GM18502 (cell line): ENCODE data around the gene PCNT.
A peak's percentile ranks its signal among the peaks of the same experiment; 100 is the strongest.
"Not testable (repeated sequence)": the region's sequence is repeated elsewhere in the genome, so short reads cannot be mapped to it uniquely, and the experiment has no call there.

Source experiments
- ATAC-seq: cut with Tn5 transposase; IDR thresholded peaks from one replicate; pipeline ENCODE4 v1.9.1; 2021; ENCODE audit warnings: mild to moderate bottlenecking; ENCODE audit not compliant: unreplicated experiment, poor library complexity

PCNT gene

DNA sequence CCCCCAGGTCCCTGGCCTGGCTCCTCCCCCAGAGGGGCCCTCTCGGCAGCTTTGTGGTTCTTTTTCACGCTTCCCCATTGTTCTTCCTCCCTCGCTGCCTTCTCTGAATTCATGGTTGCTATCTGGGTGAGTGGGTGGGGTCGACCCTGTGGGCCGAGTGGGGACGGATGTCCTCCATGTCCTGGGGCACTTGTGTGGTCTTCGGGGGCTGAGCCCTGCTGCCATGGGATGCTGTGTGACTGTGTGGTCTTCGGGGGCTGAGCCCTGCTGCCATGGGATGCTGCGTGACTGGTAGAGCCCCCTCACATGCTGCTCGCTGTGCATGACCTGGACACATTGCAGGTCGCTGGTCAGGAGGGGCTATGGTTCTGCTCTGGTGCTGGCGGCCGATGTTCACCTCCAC, 113.1 kb downstream of the PCNT start:
- no peak for ATAC-seq

DNA sequence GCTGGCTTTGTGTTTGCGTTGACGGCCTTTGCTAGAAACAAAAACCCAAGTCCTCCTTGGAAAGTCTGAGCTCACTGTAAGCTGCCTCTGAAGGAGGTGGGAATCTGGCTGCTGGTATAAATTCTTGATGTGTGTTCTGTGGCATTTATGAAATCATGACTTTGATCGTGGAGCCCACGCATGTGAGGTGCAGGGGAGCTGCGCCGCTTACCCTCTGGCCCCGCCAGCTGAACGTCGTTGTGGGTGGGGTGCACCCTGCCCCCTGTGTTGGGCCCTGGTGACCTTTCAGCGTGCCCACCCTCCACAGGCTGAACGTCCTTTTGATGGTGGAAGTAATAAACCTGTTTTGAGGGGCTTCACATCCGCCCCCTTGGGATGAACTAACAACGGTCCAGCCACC, 113.6 kb downstream of the PCNT start:
- ATAC-seq = no peak

DNA sequence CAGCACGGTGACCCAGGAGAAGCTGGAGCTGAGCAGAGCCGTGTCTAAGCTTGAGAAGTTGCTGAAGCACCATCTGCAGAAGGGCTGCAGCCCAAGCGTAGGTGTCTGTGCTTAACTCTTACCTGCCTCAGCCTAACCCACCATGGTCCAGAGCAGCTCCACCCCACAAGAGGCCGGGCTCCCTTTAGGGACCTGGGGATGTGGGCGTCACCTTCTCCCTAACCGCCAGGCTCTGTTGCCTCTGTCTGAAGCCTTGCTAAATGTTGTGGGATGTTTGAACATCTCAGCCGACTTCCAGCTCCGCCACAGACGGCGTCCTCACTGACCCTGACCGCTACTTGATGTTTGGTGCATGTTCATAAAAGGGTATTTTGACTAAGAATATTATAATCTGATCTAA, 114.3 kb downstream of the PCNT start:
- ATAC-seq = no peak

DNA sequence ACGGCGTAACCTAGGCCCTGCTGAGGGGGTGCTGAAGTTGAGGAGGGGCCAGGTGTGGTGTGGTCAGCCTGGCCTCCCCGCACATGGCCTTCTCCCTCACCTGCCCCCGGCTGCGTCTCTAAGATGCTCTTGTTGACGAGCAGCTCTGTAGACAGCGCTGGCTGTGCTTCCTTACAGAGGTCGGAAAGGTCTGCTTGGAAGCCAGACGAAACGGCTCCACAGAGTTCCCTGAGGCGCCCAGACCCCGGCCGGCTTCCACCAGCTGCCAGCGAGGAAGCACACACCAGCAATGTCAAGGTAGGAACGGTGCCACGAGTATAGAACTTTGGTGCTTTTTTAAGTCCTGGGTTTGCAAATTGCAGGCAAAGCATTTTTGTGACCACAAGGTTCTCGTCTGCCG, 116.0 kb downstream of the PCNT start:
- ATAC-seq = no peak

DNA sequence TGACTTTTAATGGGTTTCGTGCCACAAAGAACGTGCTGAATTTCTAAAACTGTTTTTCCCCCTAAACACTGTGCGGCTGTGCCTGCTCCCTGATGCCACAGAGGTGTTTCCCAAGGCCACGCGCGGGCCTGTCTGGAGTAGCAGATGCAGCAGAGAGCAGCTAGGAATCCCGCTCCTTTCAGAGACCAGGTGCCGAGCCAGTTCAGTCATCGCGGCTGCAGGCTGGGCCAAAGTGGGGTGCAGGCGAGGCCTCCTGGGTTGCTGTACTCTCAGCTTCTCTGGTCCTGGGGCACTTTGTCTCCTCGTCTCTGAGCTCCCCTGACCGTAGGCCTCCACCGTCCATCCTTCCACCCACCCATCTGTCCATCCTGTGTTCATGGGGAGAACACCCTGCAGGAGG, 117.4 kb downstream of the PCNT start:
- ATAC-seq = no peak

DNA sequence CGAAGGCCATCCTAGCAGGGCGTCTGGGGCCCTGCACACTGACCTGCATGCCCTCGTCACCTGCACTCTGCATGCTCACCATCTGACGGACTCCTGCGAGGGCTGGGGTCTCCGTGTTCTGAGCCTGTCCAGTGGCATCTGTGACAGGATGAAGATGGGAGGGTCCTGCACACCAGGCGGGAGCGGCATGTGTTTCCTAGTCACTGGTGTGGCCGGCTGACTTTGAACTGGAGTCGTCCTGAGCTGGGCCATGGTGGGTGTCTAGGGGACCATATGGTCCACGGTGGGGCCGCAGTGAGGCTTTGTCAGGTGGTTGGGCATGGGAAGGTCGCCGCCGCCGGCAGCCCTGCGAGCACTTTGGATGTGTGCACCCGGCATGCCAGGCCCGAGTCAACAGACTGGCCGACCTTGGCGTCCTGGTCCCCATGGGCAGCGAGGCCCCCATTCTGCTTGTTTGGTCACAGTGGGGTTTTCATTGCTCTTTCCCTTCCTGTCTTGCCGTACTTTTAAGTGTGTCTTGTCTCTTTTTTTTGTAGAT, 118.1 kb downstream of the PCNT start:
- ATAC-seq = no peak

DNA sequence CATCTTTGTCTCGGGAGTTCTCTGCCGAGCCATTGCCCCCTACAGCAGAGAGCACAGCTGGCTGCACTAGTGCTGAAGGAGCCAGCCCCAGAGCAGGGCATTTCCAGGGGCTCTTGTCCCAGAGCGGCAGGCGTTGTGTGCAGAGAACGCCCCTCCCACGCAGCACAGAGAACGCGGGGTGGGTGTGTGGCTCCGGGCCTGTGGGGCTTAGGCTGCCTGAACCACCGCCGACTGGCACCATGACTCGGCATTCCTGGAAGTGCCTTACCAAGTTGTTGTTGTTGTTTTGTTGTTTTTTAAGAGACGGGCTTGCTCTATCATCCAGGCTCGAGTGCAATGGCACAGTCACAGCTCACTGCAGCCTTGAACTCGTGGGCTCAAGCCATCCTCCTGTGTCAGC, 119.0 kb downstream of the PCNT start:
- no peak for ATAC-seq

DNA sequence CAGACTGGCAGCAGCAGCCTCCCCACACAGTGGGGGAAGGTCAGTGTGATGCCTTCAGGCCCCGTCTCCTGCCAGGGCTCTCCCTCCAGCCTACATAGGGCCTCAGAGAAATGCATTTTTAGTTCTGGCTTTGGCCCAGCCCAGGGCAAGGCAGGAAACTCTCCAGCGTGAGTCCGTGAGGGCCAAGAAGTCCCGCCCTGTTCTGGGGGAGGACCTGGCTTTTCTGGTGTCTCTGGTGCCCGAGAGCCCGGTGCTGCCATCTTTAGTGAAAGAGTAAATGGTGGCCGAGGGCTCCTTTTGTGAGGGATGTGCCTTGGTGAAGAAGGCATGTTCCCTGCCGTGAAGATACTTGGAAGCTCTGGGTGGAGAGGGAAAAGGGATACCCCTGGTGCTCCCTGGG, 120.0 kb downstream of the PCNT start:
- no peak for ATAC-seq

DNA sequence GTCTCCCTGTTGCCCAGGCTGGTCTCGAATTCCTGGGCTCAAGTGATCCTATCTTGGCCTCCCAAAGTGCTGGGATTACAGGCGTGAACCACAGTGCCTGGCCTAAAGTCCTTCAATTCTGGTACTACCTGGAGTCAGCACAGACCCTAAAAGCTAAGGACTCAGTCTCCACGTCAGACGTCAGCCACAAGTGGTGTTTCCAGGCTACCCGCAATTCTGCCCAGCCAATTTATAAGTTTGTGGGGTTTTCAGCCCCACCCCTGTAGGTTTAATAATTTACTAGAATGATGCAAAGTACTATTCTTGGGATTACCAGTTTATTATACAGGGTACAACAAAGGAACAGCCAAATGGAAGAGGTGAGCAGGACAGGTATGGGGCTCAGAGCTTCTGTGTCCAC, 124.2 kb downstream of the PCNT start:
- no peak for ATAC-seq

DNA sequence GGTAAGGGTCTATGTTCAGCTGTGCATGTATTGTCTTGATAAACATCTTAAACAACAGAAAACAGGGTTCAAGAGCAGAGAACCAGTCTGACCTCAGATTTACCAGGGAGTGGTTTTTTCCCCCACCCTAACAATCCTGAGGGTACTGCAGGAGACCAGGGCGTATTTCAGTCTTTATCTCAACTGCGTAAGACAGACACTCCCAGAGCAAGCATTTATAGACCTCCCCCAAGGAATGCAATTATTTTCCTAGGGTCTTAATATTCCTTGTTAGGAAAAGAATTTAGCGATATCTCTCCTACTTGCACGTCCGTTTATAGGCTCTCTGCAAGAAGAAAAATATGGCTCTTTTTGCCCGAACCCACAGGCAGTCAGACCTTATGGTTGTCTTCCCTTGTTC, 124.9 kb downstream of the PCNT start:
- not testable (repeated sequence) for ATAC-seq

DNA sequence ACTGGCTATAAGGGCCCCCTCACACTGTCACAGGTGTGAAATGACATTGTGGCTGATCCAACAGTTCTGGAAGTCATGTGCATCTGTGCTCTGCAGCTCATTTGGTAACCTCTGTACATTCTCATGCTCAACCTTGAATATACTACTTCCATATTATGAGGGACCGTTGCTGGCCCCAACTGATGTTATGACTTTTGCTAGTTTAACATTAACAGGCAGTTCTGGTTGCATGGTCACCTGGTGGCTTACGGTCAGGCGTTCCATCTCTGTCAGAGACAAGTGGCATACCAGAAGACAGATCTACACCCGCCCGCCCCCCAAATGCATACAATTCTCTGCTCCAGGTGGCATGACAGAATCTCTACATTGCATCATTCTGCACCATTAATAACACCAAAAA, 128.8 kb downstream of the PCNT start:
- no peak for ATAC-seq

DNA sequence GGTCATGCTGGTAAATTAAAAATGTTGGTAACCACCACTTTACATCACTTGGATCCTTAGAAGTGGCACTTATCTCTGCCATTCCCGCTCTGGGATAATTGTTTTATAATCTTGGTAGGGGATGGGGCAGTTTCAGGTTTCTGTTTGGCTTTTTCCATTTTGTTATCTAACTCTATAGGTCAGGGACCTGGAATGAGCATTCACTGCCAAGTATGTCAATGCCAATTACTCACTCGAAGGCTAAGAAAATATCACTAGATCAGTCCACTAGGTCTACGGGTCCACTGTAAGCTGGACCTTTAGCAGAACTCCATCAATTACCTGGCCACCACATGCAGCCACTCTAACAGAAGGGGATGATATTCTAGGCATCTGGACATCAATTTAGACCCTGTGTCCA, 130.2 kb downstream of the PCNT start:
- ATAC-seq = no peak

DNA sequence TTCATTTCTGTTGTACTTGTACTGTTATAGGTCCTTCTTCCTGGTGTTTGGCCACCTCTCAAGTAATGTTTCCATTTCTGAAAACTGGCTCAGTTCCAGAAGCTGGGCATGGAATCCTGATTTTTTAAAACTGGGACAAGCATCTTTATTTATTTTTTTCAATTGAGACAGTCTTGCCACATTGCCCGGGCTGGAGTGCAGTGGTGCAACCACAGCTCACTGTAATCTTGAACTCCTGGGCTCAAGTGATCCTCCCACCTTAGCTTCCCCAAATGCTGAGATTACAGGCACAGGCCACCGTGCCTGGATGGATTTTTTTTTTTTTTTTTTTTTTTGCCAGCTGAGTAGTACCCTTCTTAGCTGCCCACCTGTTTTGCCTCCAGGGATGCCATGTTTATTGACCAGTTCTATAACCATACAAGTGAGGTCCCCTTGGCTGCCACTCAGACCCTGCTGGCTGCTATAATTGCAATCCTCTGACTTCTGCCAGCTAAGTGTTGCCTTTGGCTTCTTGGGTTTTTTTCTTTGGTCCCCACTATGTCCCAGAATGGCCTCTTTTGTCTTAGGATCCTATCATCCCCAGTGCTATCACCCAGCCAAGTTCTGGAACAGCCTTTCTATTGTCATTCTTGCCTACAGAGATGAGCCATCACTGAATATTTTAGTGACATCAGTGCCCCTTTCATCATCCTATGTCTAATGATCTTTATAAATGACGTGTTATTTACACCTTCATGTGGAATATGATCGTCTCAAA, 130.9 kb downstream of the PCNT start:
- no peak for ATAC-seq

DNA sequence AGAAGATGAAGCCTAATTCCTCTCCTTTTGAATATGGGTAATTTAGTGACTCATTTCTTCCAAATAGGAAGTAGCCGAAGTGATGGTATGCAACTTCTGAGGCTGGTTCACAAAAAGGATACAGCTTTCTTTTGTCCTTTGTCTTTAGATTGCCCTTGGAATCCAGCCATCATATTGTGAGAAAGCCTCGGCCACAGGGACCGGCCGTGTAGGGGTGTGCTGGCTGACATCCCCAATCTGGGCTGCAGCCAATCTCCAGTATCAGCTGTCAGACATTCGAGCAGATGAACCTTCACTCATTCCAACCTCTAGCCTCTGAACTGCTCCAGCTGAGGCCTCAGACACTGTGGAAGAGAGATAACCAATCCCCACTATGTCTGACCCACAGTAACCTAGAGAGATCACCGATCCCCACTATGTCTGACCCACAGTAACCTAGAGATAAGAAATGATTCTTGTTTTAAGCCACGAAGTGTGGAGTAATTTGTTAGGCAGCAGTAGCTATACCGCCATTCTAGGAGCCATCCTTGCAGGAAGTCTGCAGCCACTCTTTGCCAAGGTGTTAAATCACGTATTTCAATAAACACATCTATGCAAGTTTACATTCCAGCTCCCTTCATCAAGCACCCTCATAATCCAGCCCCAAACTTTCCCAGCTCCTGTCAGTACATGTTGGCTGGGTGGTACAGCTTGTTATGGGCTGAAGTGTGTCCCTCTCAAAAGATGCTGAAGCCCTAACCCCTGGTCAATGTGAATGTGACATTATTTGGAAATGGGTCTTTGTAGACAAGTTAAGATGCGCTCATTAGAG, 131.8 kb downstream of the PCNT start:
- ATAC-seq = no peak

DNA sequence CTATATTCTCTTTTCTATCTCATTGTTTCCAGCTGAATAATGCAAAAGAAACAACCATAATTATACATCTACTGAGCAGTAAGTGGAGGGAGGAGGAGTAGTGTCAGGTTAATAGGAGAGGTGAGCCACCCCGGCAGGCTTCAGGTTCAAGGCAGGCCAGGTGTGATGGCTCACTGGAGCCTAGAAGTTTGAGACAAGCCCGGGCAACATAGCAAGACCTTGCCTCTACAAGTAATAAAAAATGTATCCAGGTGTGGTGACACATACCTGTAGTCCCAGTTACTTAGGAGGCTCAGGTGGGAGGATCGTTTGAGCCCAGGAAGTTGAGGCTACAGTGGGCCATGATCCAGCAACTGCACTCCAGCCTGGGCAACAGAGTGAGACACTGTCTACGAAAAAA, 132.8 kb downstream of the PCNT start:
- no peak for ATAC-seq

DNA sequence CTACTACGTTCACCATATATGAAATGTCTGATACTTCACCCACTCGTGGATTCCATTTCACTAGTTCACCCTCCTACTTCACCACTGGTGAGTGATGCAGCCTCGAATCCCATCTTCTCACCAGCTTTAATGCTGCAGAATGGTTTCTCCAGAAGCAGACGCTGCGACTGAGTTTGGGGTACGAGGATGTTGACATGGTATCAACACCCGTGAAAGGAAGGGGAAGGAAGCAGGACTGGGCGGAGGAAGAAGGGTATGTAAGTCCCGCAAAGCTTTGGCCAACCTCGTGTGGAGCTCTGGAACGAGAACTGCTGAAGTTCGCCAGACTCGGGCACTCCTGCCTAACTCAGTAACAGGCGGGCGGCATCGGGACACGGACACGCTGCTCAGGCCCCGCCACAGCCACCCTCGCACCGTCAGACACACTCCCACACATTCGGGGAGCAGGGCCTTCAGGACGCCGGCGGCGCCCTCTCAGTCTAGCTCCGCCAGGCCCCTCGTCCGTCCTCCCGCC, 133.9 kb downstream of the PCNT start:
- ATAC-seq = peak; percentile 22

DNA sequence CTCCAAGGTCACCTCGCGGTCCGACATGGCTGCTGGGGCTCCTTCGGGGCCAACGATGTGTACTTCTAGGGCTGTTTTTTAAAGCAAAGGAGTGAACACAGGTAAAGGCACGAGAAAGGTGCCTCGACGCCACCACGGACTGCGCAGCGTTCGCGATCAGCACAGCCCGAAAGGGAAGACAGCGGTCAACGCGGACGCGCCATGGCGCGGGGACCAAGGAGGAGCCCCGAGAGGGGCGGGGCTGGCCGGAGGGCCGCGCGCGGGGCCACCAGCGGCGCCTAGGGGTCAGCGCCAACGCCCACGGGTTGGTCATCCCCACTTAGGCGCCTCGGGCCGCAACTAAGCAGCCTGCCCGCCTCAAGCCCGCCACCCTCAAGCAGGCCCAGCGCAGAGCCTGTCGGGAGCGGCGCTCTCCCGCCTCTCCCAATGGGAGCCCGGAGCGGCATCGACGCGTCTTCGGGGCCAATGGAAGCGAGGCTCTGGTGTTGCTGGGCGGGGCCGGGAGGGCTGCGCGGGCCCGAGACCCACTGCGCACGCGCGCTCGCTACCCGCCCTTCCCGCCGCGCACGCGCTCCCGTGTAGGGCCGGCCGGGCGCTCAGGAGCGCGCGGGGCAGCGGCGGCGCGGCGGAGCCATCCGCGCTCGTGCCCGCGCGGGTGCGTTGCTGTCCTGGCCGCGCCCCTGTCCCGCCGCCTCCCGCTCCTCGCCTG, 134.5 kb downstream of the PCNT start, which contains the start of gene DIP2A:
Gene DIP2A (plus strand): TSS at position 577 of the 709 bp plus-strand sequence. CDS start 241 bp downstream, outside the sequence.
- peak; percentile 94 for ATAC-seq

DNA sequence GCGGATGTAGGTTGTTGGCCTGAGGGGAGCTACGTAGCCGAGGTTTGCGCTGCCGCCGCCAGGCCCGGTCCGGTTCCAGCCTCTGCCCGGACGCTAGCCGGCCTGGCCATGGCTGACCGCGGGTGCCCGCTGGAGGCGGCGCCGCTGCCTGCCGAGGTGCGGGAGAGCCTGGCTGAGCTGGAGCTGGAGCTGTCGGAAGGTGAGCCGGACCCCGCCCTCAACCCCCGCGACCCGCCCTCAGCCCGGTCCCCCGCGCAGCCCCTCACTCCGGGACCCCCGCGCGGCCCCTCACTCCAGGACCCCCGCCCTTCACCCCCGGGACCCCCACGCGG, 135.0 kb downstream of the PCNT start:
- no peak for ATAC-seq

DNA sequence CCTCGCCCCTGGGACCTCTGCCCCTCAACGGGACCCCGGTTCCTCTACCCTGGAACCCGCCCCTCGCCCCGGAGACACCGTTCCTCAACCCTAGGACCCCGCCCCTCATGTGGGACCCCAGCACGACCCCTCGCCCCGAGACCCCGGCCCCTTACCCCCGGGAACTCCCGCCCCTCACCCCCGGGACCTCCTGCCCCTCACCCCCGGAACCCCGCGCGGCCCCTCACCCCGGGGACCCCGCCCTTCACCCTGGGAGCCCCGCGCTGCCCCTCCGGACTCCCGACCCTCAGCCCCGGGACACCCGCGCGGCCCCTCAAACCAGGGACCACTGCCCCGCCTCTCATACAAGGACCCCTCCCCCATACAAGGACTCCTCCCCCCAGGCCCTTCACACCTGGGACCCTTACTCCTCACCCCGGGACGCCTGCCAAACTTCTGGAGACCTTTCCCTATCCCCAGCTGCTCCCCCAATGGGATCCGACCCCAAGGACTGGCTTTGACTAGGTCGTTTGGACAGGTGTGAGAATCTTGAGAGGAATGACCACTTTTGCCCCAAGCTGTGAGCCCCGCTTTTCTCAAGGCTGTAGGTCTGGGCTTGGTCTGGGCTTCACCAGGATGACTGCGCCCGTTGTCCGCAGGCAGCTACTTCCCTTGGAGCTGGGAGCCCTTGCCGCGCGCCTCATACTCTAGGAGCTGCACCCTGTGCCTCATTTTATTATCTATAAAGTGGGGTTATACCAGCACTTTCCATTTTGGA, 135.6 kb downstream of the PCNT start:
- ATAC-seq = no peak

DNA sequence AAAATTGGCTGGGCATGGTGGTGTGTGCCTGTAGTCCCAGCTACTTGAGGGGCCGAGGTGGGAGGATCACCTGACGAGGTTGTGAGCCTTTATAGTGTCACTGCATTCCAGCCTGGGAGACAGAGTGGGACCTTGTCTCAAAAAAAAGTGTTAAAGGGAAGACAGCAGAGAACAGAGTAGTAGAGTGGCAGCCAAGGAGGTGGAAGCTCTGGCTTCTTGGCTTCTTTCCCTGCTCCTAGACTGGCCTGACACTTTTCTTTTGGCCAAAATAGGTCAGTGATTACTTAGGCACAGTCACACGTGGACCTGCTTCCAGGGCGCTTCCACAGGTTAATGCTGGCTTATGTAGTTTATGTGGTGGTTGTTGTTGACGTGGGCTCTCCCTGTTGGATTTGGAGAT, 138.0 kb downstream of the PCNT start:
- no peak for ATAC-seq
